HCT116 (cell line): ENCODE data around the gene LGALS3.

Experiments used
- CEBPB ChIP-seq: IDR thresholded peaks from 2 replicates; pipeline ENCODE4 v1.6.1; 2012; ENCODE audit warnings: low read depth
- EZH2 ChIP-seq: fragments of 200-600 bp; sonication (generic); IDR thresholded peaks from 2 replicates; pipeline ENCODE4 v1.6.1; 2017; ENCODE audit warnings: antibody characterized with exemption, mixed run types
- JUND ChIP-seq: IDR thresholded peaks from 2 replicates; pipeline ENCODE4 v1.6.1; 2012
- POLR2AphosphoS5 ChIP-seq: IDR thresholded peaks from 2 replicates; pipeline ENCODE4 v1.6.1; 2011; ENCODE audit warnings: mild to moderate bottlenecking, low read depth, low read length, moderate library complexity
- SIN3A ChIP-seq: IDR thresholded peaks from 2 replicates; pipeline ENCODE4 v1.6.1; 2012; ENCODE audit warnings: low read depth
- SP1 ChIP-seq: IDR thresholded peaks from 2 replicates; pipeline ENCODE4 v1.6.1; 2012; ENCODE audit warnings: low read depth
- TCF7L2 ChIP-seq: IDR thresholded peaks from 2 replicates; pipeline ENCODE4 v1.7.0; 2011; ENCODE audit warnings: borderline replicate concordance, inconsistent platforms; ENCODE audit not compliant: insufficient read depth, insufficient read length; ENCODE audit errors: extremely low read depth
- YY1 ChIP-seq: IDR thresholded peaks from 2 replicates; pipeline ENCODE4 v1.6.1; 2011; ENCODE audit warnings: low read length, low read depth, moderate library complexity, mild to moderate bottlenecking; ENCODE audit not compliant: insufficient replicate concordance; ENCODE audit errors: extremely low read depth
- ZNF274 ChIP-seq: fragments of 200-500 bp; sonication (Bioruptor generic); IDR thresholded peaks from 2 replicates; pipeline ENCODE4 v1.6.1; 2014; ENCODE audit warnings: mild to moderate bottlenecking, low read depth, low read length, inconsistent platforms
- TF ChIP-seq, protein P1 (sequence below), 3 experiments: fragments of 200-600 bp in 1 of 3; sonication (generic) in 1 of 3; IDR thresholded peaks in 2 of 3; conservative IDR thresholded peaks in 1 of 3; 2 replicates each; pipeline ENCODE4 v1.5.1; 2012 to 2017; ENCODE audit warnings: low read depth in 2 of 3, low read length in 2 of 3, antibody characterized with exemption in 1 of 3, borderline replicate concordance in 1 of 3, control low read depth in 1 of 3, mild to moderate bottlenecking in 1 of 3, mixed read lengths in 1 of 3, mixed run types in 1 of 3, moderate library complexity in 1 of 3; ENCODE audit not compliant: insufficient read depth in 1 of 3
- TF ChIP-seq, protein P2 (sequence below): IDR thresholded peaks from 2 replicates; pipeline ENCODE4 v1.6.1; 2012; ENCODE audit warnings: low read depth

DNA sequence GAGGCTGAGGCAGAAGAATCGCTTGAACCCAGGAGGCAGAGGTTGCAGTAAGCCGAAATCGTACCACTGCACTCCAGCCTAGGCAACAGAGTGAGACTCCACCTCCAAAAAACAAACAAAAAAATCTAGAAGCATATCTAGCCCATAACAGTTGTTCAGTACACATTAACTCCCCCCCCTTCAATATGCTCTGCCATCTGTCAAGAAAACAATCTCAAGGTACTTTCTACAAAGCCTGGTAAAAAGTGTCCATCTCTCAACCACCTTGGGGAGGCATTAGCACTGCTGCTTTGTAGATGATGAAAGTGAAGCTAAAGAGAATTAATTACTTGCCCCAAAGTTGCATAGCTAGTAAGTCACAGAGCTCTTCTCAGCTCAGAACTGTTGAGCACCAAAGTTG is 24.9 kb downstream of the LGALS3 start:
- TF ChIP-seq YY1, result no peak
- TF ChIP-seq, protein P1, sequence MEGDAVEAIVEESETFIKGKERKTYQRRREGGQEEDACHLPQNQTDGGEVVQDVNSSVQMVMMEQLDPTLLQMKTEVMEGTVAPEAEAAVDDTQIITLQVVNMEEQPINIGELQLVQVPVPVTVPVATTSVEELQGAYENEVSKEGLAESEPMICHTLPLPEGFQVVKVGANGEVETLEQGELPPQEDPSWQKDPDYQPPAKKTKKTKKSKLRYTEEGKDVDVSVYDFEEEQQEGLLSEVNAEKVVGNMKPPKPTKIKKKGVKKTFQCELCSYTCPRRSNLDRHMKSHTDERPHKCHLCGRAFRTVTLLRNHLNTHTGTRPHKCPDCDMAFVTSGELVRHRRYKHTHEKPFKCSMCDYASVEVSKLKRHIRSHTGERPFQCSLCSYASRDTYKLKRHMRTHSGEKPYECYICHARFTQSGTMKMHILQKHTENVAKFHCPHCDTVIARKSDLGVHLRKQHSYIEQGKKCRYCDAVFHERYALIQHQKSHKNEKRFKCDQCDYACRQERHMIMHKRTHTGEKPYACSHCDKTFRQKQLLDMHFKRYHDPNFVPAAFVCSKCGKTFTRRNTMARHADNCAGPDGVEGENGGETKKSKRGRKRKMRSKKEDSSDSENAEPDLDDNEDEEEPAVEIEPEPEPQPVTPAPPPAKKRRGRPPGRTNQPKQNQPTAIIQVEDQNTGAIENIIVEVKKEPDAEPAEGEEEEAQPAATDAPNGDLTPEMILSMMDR (IDR thresholded peaks at IDR 0.05 in 2 of 3, conservative IDR thresholded peaks at IDR 0.05 in 1 of 3; ENCODE audit: borderline replicate concordance in 1 of 3, insufficient read depth in 1 of 3, low read depth in 2 of 3, low read length in 2 of 3), result no peak
- TF ChIP-seq POLR2AphosphoS5, result no peak
- no peak for TF ChIP-seq EZH2
- no peak for TF ChIP-seq CEBPB
- TF ChIP-seq SIN3A, result no peak
- no peak for TF ChIP-seq TCF7L2
- no peak for TF ChIP-seq SP1
- no peak for TF ChIP-seq ZNF274
- no peak for TF ChIP-seq JUND
- TF ChIP-seq, protein P2, sequence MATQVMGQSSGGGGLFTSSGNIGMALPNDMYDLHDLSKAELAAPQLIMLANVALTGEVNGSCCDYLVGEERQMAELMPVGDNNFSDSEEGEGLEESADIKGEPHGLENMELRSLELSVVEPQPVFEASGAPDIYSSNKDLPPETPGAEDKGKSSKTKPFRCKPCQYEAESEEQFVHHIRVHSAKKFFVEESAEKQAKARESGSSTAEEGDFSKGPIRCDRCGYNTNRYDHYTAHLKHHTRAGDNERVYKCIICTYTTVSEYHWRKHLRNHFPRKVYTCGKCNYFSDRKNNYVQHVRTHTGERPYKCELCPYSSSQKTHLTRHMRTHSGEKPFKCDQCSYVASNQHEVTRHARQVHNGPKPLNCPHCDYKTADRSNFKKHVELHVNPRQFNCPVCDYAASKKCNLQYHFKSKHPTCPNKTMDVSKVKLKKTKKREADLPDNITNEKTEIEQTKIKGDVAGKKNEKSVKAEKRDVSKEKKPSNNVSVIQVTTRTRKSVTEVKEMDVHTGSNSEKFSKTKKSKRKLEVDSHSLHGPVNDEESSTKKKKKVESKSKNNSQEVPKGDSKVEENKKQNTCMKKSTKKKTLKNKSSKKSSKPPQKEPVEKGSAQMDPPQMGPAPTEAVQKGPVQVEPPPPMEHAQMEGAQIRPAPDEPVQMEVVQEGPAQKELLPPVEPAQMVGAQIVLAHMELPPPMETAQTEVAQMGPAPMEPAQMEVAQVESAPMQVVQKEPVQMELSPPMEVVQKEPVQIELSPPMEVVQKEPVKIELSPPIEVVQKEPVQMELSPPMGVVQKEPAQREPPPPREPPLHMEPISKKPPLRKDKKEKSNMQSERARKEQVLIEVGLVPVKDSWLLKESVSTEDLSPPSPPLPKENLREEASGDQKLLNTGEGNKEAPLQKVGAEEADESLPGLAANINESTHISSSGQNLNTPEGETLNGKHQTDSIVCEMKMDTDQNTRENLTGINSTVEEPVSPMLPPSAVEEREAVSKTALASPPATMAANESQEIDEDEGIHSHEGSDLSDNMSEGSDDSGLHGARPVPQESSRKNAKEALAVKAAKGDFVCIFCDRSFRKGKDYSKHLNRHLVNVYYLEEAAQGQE, result no peak
